AG04449 (cell line): ENCODE results near the gene LILRA1.
"Not testable (repeated sequence)": the region's sequence is repeated elsewhere in the genome, so short reads cannot be mapped to it uniquely, and the experiment has no call there.

Experiments
- CTCF ChIA-PET: fragments of 350-600 bp; formaldehyde crosslinking; extraction: SDS; loops from one replicate; lab custom pipeline; 2021; ENCODE audit warnings: antibody characterized with exemption; lab: Yijun Ruan, JAX
- POLR2A ChIA-PET: fragments of 400-600, 350-600 bp; formaldehyde crosslinking; extraction: SDS; loops from one replicate; lab custom pipeline; 2020; ENCODE audit warnings: antibody characterized with exemption, inconsistent platforms; lab: Yijun Ruan, JAX
- DNase-seq: peaks from one replicate; pipeline ENCODE4 v3.0.0-alpha.2; 2010; ENCODE audit warnings: low read depth, low spot score
- H3K4me3 ChIP-seq: 2 replicates; pipeline ENCODE4 v1.5.1; 2011; ENCODE audit warnings: low read depth, mild to moderate bottlenecking, control low read depth, low read length
- CTCF ChIP-seq: IDR thresholded peaks from one replicate; pipeline ENCODE4 v1.5.1; 2011; ENCODE audit warnings: mild to moderate bottlenecking, moderate library complexity, low read length, control low read depth, inconsistent platforms; ENCODE audit not compliant: insufficient read depth; ENCODE audit errors: missing control alignments

LILRA1 gene

GRCh38 chr19:54554006-54554405, 39.4 kb upstream of the LILRA1 start:
- TF ChIP-seq CTCF: no peak
- H3K4me3 ChIP-seq: no peak overlapping the region

GRCh38 chr19:54554896-54555295, 38.5 kb upstream of the LILRA1 start:
- DNase-seq: no peak
- CTCF ChIA-PET: no interaction called here
- TF ChIP-seq CTCF: no peak
- H3K4me3 ChIP-seq: no peak overlapping the region
- POLR2A ChIA-PET: no interaction called here

More at GRCh38 chr19:54554006-54554405, 39.4 kb upstream of the LILRA1 start:
- DNase-seq: no peak
- ChIA-PET POLR2A (no interaction called here), CTCF (no interaction called here)

GRCh38 chr19:54556194-54556593, 37.2 kb upstream of the LILRA1 start:
- no peak for TF ChIP-seq CTCF
- H3K4me3 ChIP-seq: no peak overlapping the region
- DNase-seq: no peak
- CTCF ChIA-PET: no interaction called here
- POLR2A ChIA-PET: no interaction called here

GRCh38 chr19:54558339-54558738, 35.1 kb upstream of the LILRA1 start:
- DNase-seq: no peak
- POLR2A ChIA-PET: no interaction called here
- TF ChIP-seq CTCF: no peak
- no peak overlapping the region for H3K4me3 ChIP-seq
- CTCF ChIA-PET: interaction anchor here (0.6 kb wide), 1 partner anchor 805 kb away, joined by 3 read pairs; no protein-coding TSS in a partner anchor

- DNase-seq: no peak
- no peak overlapping the region for H3K4me3 ChIP-seq
- ChIA-PET CTCF (no interaction called here), POLR2A (no interaction called here)
- TF ChIP-seq CTCF: no peak
Observed at GRCh38 chr19:54560881-54561385, 32.5 kb upstream of the LILRA1 start.

- CTCF ChIA-PET: no interaction called here
- POLR2A ChIA-PET: no interaction called here
- DNase-seq: no peak
- TF ChIP-seq CTCF: no peak
- no peak overlapping the region for H3K4me3 ChIP-seq
Observed at GRCh38 chr19:54561840-54562239, 31.6 kb upstream of the LILRA1 start.

GRCh38 chr19:54563206-54563605, 30.2 kb upstream of the LILRA1 start:
- POLR2A ChIA-PET, CTCF ChIA-PET: not testable (repeated sequence)

More at GRCh38 chr19:54563206-54563605, 30.2 kb upstream of the LILRA1 start:
- DNase-seq, H3K4me3 ChIP-seq: not testable (repeated sequence)
